ENCODE data around the gene PLPP1.
"Not testable (repeated sequence)": the region's sequence is repeated elsewhere in the genome, so short reads cannot be mapped to it uniquely, and the experiment has no call there.

The PLPP1 gene

DNA sequence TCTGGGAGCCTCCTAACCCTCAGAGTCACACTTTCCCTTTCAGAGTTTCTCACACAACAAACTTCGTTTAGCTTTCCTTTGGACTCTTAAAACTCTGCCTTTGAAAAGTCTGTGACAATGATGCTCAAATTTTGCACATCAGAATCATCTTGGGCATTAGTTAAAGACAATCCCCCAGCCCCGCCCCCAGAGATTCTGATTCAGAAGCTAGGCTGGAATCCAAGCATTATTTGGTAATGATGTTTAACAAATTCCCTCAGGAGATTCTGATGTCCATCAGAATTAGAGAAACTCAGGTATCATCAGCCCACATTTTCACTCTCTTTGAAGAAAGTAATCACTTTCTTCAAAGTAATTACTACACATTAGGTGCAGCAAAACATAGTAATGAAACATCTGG, 9.6 kb upstream of the PLPP1 start:
- DNase-seq (ENCODE audit: low read depth), result no peak

DNA sequence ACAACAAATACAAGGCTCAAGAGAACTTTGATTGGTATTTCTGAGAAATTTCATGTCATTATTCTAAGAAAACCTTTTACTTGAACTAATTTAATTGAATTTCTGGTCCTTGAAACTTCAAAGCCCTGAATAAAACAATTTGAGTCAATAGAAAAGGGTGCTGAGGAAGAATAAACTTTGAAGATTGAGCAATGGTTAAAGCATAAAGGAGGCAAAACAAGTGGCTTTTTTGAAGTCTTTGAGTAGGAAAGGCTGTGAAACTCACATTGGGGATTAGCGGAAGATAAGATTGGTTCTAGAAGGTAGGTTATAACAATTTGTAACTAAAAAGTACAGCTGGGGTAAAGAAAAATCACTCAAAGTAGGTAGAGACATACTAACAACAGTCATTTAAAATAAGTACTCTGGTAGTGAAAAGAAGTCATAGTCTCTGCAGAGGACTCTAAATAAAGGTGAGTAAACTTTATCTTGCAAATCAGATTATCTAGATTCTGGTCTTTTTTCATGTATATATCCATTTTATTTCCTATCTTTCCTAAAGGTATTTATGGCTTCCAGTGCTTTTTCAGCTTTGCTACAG, 6.4 kb upstream of the PLPP1 start:
- DNase-seq (ENCODE audit: low read depth), result no peak

DNA sequence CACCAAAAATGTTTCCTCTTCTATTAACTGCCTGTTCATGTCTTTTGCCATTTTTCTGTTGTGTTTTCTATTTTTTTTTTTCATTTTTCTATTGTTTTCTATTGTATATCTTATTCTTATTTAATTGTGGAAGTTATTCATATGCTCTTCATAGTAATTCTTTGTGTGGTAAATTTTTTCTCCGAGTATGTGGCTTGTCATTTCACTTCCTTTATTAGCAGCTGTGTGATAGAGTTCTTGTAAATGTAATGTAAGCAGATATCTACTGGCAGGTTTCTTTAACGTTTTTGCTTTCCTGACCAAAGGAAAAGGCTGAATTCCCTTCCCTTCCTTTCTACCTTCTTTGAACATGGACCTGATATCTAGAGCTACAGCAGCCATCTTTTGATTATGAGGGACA, 5.8 kb upstream of the PLPP1 start:
- DNase-seq (ENCODE audit: low read depth), result no peak

DNA sequence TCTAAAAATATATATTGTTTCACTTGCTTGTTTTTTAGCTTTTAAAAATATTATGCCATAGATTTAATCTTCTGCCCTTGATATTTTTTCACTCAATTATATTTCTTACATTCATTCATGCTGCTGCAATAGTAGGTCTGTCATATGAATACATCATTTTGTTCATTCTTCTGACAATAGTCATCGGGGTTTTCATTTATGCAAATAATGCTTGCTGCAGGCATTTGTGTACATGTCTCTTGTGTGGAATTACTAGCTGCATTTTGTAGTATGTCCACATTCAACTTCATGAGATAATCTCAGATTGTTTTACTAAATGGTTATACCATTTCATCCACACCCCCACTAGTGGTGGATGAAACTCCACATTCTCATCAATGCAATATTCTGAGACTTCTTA, 5.3 kb upstream of the PLPP1 start:
- DNase-seq (ENCODE audit: low read depth), result no peak

GRCh38 chr5:55538661-55539060, 3.9 kb upstream of the PLPP1 start:
- no peak for DNase-seq (ENCODE audit: low read depth)

GRCh38 chr5:55537315-55537714, 2.6 kb upstream of the PLPP1 start:
- not testable (repeated sequence) for DNase-seq (ENCODE audit: low read depth)

DNA sequence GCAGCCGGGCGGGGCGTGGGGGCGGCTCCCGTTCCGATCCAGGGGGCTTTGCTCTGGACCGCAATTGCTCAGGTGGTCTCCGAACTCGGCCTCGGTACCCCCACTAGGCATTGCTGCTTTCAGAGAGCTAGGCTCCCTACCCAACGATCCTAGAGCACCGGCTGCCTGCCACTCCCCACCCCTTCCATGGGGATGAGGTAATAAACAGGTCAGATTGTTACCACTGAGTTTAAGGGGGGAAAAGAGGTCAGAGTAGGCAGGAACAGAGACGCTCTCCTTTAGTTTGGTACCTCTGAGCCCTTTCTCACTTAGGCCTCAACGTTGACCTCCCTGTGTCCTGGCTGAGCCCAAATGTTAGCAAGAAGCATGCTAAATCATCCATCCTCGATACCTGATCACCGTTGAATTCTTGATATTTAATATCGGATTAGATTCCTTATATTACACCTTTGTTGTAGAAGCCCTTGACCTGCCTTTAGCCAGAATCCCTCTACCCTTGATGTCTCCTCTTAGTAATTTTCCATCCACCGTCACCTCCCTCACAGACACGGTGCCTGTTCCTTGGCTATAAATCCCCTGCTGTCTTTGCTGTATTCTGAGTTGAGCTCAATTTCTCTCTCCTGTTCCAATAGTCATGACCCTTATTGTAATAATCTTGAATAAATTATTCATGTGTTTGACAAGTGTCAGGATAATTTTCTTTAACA, 588 bp upstream of the PLPP1 start:
- DNase-seq (ENCODE audit: low read depth), result no peak

- no peak for DNase-seq (ENCODE audit: low read depth)
These were observed 986 bp downstream of the PLPP1 start for GRCh38 chr5:55533521-55534435.

DNA sequence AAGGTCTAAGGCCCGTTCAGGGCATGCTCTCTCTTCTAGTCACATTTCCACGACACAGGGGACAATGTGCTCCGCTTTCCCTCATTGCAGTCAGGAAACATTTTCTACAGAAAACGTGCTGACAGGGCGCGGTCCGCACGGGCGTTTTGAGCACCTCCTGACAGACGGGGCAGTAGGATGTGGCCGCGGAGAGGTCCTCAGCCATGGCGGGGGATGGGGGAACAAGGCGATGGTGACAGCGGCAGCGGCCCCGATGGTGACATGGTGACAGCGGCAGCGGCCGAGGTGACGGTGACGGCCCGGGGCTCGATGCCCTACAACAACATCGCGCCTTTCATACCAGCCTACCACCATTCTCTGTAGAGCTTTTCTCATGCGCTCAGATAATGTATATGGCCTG, 4.1 kb downstream of the PLPP1 start:
- no peak for DNase-seq (ENCODE audit: low read depth)

DNA sequence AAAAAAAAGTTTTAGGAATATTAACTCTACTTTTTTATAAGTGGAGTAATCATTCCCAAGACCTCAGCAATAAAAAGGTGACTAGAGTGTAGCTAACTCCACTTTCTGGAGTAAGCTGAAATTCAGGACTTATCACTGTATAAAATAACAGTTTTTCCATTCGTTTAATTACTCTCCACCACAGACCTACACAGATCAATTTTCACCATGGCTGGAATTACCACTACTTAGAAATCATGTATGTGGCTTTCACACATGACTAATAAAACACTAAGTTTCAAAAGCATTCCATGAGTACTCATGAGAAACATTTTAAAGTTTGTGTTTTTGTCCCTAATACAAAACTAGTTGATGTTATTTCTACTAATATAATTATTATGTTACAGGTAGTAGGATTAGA, 9.9 kb downstream of the PLPP1 start:
- DNase-seq (ENCODE audit: low read depth), result no peak

DNA sequence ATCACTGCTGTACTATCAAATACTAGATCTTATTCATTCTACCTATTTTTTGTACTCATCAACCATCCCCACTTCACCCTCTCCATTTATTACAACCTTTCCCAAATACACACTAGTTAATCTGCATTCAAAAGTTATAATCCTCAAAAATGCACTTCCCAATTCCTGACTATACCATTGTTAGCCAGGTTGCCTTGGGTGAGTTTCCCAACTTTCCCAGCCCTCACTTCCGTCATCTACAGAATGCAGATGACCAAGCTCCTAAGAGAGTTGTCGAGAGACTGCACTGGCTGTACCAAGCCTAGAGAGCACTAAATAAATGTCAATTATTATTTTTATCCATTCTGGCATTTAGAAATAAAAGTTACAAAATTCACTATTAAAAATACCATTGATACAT, 11.5 kb downstream of the PLPP1 start:
- no peak for DNase-seq (ENCODE audit: low read depth)

DNA sequence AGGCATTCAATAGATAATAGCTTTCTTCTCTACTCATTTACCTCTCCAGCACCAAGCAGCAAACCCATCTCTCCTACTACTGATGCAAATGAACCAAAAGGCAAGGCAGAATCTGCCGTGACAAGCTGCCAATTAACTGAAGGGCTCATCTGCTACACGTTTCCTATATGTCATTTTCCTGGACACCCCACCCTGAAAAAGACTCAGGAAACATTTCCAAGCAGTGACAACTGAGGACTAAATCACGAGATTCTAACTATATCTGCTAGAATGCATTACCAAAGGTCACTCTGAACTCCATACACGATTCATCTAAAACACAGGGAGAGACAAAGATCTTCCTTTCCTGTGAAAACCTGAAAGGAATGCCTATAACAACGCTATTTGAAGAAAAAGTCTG, 12.9 kb downstream of the PLPP1 start:
- DNase-seq (ENCODE audit: low read depth), result no peak

DNA sequence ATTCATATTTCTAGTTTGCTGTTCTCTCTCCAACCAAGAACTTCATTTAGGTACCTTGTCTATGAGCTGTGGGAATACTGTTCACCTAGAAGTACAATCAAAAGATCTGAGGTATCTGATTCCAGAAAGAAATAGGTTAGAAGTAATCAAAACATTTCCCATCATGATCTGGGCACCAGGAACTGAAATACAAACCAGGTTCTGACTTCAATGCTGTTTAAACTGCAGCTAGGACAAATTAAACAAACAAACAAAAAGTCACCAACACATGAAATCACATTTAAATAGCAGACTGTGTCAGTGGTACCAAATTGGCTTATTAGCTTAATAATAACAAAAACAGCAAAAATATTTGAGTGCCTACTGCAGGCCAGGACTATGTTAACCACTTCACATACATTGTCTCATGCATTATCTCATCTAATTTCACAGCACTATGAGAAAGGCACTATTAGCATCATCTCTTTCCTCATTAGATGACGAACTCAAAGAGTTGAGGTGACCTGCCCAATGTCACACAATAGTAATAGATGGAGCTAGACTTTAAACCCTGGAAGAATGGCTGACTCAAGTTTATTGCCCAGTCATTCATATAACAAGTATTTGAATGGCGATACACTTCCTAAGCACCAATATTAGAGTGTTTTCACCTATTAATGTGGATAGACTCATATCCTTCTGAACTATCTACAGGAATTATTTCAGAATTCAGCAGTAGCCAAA, 14.5 kb downstream of the PLPP1 start:
- no peak for DNase-seq (ENCODE audit: low read depth)

- DNase-seq (ENCODE audit: low read depth), result no peak
These were observed 15.9 kb downstream of the PLPP1 start for GRCh38 chr5:55518831-55519390.

GRCh38 chr5:55517804-55518203, 17.0 kb downstream of the PLPP1 start:
- no peak for DNase-seq (ENCODE audit: low read depth)

DNA sequence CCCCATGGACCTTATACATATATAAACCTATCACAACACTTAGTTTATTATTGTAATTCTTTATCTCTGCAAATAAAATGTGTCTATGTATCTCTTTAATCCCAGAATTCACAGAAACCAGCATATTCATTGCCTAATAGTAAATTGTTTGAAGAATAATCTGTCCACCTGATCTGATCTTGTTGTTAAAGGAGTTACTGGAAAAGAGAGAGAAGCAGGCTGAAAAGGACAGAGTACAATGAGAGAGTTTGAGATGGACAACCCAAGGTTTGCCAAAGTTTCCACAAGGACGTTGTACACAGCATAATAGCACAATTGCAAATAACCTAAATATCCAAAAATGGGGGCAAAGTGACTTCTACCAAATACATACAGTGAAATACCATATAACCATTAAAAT, 23.8 kb downstream of the PLPP1 start:
- DNase-seq (ENCODE audit: low read depth), result no peak

DNA sequence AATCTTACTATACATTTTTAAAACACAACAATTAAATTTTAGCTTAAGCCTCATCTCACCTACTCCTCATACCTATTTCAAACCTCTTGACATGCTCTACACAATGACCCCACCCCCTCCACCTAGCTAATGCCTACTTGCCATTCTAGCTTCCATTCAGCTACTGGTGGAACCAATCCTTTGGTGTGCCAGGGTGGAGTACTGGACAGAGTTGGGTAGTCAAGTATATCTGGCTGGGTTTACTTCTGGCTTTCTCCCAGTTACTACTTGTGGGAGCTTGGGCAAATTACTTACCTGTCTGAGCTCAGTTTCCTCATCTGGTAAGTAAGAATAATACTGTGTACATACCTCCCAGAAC, 24.3 kb downstream of the PLPP1 start:
- no peak for DNase-seq (ENCODE audit: low read depth)

DNA sequence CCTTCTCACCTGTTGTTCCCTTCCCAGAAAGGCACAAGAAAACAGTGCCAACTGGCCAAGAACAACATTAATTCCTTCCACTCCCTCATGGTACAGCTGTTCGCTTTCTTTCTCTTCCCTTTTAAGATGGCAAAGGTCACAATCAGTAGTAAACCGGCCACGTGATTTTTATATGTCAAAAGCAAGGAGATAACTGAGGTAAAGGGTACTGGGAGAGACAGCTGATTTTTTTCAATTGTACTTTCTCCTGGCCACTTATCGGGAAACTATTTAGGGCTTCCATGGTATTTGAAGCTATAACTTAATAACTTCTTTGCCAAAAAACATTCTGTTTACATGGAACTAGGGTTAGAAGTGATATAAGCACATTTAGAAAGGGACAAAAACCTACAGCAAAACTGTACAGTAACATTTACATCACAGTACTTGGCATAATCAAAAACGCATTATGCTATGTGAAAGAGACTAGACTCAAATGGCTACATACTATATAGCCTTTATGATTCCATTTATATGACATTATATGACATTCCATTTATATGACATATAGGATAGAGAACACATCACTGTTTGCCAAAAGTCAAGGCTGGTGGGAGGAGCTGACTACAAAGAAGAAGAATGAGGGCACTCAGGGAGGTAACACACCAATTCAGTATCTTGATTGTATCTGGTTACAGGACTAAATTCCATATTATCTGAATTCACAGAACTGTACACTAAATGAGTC, 24.8 kb downstream of the PLPP1 start:
- no peak for DNase-seq (ENCODE audit: low read depth)

DNA sequence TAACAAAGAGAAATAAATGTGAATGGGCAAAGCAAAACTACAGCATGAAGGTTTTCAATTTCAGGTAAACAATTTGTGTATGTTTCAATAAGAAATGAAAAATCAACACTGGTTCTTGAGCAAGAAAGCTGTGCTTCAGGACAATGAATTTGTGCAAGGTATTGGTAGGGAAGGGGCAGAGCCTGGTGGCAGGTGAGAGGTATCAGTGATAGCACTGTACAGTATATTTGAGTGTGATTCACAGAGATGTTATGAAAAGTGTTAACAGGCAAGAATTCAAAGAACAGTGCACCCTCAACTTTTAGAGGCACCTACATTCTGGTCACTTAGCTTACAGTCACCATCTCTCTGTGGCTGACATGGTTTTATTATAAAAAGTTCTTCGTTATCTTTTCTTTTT, 25.7 kb downstream of the PLPP1 start:
- no peak for DNase-seq (ENCODE audit: low read depth)

DNA sequence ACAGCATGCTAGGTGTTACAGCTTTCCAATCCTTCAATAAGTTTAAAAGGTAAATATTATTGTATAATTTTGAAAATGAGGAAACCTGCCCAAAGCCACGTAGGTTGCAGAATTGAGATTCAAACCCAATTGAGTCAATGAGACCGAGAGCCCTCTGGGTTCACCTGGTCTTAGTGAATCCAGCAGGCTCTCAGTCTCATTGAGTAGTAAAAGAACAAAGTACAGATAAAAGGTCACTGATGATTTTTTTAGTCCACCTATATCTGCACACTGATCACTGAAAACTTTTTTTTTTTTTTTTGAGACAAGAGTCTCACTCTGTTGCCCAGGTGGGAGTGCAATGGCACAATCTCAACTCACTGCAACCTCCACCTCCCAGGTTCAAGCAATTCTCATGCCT, 27.2 kb downstream of the PLPP1 start:
- no peak for DNase-seq (ENCODE audit: low read depth)

DNA sequence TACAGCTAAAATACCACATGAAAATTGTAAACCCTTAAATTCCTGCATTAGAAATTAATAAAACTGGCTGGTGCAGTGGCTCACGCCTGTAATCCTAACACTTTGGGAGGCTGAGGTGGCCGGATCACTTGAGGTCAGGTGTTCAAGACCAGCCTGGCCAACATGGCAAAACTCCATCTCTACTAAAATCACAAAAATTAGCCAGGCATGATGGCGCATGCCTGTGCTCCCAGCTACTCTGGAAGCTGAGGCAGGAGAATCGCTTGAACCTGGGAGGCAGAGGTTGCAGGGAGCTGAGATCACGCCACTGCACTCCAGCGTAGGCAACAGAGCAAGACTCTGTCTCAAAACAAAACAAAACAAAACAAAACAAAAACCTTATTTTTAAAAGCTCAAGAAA, 29.1 kb downstream of the PLPP1 start:
- DNase-seq (ENCODE audit: low read depth), result not testable (repeated sequence)

DNA sequence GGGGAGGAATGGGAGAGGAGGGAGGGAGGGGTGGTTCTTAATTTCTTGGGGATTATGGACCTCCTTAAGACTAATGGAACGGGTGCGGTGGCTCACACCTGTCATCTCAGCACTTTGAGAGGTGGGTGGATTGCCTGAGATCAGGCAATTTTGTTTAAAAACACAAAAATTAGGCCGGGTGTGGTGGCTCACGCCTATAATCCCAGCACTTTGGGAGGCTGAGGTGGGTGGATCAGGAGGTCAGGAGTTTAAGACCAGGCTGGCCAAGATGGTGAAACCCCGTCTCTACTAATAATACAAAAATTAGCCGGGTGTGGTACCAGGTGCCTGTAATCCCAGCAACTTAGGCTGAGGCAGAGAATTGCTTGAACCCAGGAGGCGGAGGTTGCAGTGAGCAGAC, 30.8 kb downstream of the PLPP1 start:
- not testable (repeated sequence) for DNase-seq (ENCODE audit: low read depth)

Data from activated T-helper 1 cell treated with Interleukin-2 at 50 U/mL for 16 hours (primary cell).